SIG-M5 treated with dmso at 0.1 percent for 504 hours (cell line): ENCODE measurements around the gene MGAT1.
"Not testable (repeated sequence)": the region's sequence is repeated elsewhere in the genome, so short reads cannot be mapped to it uniquely, and the experiment has no call there.

Experiments
- DNase-seq: peaks from one replicate; lab custom pipeline; 2025; ENCODE audit not compliant: unreplicated experiment; lab: John Stamatoyannopoulos, UW

The MGAT1 gene

DNA sequence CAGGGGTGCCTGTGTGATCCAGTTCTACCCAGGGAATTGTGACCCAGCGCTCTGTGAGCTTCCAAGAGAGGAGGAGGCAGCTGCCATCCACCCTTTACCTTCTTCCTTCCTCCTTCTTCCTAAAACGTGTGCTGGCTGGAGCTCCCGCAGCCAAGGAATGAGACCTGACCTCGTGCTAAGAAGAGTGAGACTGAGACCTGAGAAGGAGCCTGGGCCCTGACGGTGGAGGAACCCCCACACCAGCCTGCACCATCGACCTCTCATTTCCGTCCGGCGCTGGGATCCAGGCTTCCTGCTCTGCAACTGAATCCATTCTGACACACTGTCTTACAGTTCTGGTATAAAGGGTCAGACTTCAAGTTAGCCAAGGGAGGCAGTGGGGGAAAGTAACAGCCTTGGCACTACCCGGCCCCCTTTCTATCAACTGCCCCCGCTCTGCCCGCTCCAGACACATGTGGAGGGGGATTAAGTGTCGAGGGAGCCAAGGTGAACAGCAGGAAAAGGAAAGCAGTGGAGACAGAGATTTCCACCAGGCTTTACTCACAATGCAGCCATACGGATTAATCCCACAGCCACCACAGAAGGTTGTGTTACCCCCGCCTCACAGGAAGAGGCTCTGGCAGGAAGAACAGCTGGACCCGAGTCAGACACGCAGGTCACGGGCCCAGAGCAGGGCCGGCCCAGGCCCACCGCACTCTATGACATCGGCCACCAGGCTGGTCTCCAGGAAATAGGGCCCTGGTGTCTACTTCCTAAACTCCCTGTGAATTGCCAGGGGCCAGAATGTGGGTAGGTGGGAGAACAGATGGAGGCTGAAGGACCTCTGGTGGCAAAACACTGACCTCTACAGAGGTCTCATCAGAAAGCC lies 15.8 kb downstream of the MGAT1 start:
- DNase-seq, result no peak

DNA sequence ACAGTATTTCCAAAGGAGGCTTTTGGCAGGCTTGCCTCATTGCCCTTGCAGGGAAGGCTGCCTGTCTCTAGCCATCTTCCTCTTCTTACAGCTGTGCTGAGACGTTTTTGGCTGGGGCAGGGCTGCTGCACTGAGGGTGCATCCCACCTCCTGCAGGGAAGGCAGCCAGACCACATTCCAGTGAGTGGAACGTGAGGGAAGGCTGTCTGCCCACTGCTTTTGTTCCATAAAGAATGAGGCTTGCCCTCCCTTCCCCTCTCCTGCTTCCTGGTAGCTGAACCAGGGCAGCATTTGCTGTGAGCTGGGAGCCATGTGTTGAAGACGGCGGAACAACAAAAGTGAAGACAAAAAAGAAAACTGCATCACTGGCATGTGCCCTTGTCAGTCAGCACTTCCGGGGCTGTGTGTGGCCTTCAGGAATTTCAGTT lies 16.8 kb downstream of the MGAT1 start:
- peak; percentile 41 for DNase-seq

DNA sequence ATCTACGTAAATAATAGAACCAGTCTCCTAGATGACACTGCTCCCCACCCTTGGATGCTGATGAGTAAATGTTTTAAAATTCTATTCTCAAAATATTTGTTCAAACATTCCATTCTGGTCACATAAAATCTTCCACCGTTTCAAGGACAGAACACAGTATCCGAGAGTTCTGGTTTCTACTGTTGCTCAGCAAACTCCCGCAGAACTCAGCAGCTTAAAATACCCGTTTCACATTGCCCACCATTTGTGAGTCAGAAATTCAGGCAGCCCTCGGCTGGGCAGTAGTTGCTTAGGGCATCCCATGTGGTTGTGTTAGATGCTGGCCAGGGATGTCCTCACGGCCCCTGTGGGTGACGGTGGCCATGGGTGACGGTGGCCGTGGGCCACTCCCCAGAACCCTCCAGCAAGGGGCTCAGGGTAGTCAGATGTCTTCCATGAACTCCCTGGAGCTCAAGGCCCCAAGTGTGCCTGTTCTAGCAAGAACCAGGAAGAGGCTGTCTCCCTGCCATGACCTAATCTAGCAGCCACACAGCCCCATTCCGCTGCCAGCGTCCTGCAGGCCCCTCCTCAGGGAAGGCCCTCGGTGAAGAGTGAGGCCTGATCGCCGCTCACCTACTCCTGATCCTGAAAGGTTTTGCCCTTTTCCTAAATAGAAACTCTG lies 17.4 kb downstream of the MGAT1 start:
- no peak for DNase-seq

DNA sequence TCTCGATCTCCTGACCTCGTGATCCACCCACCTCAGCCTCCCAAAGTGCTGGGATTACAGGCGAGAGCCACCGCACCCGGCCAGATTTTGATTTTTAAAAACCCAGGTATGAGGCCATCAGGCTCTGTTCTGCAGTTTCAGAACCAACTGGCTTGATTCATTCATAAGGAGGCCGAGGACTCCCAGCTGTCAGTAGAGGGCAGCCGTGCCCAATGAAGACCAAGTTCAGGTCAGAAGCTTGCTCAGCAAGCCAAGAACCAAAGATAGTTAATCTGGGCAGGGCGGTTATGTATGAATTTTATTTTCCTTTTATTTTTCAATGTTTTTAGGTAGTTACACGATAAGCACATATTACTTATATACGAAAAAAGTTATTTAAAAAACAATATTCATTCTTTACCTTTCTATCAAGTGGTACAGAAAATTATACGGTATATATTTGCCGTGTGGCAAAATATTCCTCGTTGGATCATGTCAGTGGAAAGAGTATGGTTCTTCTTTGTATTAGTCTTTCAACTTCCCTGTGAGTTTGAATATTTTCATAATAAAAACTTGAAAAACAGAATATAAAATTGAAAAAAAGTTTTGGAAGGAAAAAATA lies 18.0 kb downstream of the MGAT1 start:
- peak; percentile 67 for DNase-seq

DNA sequence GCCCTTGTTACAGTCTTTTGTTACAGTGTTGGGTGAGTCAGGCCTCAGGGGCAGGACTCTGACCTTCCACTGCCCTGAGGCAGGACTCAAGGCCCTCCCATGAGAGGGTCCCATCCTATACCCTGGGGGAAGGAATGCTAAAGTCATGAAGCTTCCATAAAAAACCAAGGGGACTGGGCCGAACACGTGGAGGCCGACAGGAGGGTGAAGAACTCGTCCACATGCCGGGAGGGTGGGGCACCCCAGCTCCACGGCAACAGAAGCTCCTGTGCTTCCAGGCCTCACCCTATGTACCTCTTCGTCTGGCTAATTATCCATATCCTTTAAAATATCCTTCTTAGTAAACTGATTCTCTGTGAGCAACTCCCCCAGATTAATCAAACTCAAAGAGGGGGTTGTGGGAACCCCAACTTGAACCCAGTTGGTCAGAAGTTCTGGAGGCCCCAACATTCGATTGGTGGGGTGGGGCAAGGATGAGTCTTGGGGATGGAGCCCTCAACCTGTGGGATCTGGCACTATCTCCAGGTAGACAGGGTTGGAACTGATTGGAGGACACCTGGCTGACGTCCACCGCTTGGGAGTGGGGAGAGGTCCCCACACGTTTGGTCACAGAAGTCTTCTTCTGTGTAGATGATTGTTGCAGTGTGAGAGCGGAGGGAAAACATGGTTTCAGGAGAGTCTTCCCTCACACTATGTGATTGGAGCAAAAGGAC lies 19.1 kb downstream of the MGAT1 start:
- no peak for DNase-seq

DNA sequence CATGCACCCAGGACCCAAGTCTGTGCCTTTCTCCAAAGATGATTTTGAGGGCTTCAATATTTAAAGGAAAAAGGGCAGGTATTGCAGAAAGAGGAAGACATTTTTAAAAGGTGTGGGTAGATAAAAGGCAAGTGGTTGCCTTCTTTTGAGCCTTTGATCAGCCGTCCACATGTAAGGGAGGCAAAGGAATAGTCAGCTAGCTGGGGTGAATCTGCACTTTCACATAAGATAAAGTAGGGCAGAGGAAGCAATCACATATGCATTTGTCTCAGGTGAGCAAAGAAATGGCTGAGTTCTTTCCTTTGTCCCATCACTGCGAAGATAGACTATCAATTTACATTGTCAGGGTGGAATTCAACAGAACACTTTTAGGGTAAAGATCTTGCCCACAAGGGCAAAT lies 19.9 kb downstream of the MGAT1 start:
- no peak for DNase-seq

DNA sequence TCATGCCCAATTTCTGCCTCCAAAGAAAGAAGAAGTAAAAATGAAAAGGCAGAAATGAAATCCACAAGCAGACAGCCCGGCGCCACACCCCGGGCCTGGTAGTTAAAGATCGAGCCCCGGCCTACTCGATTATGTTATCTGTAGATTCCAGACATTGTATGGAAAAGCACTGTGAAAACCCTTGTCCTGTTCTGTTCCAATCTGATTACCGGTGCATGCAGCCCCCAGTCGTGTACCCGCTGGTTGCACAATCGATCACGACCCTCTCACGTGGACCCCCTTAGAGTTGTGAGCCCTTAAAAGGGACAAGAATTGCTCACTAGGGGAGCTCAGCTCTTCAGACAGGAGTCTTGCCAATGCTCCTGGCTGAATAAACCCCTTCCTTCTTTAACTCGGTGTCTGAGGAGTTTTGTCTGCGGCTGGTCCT lies 20.7 kb downstream of the MGAT1 start:
- DNase-seq, result not testable (repeated sequence)

DNA sequence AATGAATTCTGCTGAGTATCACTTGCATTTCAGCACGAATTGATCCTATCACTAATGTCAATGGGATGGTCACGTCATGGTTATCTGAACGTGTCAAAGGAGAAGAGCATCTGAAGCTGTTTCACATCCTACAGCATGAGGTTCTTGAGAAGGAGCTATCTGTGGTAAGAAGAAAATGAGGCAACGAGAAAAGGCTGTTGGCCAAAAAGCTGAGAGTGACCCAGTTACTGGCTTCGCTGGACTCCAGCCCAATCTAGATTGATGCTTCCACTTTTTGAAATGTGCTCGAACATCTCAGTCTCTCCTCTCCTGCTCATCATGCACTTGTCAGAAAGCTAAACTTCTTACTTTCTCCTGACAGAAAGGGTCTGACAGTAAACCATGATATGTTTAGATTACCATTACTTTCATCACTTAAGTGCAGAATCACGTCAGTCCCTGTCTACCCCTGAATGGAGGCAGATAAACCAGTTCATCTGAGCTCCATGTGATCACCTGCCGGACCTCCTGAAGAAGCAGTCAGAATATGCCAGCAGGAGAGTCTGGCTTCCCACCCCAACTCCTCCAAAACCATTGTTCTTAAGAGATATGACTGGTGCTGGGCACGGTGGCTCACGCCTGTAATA lies 22.5 kb downstream of the MGAT1 start:
- no peak for DNase-seq

DNA sequence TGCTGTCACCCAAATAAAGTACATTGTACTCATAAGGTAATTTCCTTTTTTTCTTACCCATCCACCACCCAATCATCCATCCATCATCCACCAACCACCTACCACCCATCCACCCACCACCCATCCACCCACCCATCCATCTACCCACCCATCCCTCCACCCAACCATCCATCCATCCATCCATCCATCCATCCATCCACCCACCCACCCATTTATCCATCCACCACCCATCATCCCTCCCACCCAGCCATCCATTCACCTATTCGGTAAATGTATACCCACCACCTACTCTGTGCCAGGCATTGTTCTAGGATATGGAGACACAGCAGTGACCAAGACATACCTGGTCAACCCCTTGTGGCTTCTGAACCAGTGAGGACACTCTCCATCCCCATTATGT lies 25.1 kb downstream of the MGAT1 start:
- DNase-seq, result no peak

DNA sequence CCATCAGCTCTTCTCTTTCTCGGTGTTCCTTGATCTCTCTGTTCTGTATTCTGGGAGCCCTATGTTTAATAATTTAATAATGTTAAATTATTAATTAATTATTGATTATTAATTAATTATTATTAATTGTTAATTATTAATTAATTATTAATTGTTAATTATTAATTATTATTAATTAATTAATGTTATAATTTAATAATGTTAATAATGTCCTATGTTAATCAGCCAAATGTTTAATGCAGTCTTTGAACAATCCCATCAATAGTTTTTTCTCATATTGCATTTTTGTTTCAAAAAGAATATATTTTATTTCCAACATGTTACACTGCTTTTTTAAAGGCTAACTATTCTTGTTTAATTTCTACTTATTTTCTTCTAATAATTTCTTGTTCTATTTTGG lies 26.2 kb downstream of the MGAT1 start:
- no peak for DNase-seq

DNA sequence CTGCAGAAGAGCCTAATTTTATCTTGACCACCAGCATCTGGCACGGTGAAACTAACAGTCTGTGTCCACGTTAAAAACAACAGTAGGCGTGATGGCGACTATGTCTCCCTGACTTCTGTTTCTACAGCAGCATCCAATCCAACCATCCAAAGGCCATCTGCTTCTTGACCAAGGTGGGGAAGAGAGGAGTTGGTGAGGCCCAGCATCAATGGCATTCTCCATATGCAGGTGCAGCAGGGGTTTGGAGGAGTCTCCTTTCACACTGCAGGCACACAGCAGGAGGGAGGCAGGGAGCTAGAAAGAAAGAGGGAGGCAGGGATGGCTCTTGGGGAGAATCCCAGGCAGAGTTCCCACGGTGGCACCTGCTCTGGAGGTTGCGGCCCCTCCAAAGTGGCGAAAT lies 27.0 kb downstream of the MGAT1 start:
- no peak for DNase-seq

DNA sequence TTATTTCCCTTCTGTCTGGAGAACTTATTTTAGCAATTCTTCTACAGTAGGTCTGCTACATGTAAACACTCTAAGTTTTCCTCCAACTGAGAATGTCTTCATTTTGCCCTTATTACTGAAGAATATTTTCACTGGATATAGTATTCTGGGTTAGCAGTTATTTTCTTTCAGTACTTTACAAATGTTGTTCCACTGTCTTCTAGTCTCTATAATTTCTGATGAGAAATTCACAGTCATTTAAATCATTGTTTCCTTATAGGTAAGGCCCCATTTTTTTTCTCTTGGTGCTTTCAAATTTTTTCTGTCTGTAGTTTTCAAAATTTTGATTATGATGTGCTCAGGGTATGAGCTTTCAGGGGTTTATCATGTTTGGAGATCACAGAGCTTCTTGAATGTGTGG lies 30.8 kb downstream of the MGAT1 start:
- DNase-seq, result no peak

DNA sequence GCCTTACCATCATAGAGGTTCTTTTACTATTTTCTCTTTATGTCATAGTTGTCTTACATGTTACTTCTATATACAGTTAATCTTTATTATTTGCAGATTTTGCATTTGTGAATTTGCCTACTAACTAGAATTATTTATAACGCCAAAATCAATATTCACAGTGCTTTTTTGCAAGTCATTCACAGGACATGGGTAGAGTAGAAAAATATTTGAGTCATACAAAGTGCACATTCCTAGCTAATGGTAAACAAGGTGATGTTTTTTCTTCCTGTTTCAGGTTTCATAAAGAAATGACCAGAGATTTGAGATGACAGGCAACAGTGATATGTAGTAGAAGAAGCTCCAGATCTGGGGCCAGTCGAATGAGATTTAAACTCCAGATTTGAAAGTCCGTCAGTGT lies 32.8 kb downstream of the MGAT1 start:
- no peak for DNase-seq

DNA sequence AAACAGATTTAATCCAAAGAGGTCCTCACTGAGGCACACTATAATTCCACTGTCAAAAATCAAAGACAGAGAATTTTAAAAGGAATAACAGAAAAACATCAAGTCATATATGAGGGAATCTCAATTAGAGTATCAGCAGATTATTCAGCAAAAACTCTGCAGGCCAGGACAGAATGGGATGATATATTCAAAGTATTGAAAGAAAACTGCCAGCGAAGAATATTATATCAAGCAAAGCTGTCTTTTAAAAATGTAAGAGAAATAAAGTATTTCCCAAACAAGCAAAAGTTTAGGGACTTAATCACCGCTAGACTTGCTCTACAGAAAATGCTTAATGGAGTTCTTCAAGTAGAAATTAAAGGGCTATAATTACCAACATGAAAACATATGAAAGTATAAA lies 47.0 kb downstream of the MGAT1 start:
- no peak for DNase-seq

DNA sequence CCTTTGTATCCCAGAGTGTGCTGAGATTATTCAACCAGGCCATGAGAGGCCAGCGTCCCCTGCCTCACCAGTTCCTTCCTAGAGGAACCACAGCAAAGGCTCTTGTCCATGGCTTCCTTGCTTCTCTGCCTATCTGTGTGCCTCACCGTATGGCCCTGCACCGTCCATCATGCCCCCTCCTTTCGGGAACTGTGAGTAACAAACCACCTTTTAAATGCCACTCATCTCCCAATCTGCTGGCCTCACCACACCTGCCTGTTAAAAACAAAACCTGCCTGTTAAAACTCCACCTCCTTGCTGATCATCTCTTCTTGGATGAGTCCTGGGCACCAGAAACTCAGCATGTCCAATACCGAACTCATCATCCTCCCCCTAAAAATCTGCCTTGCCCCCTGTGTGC lies 58.4 kb downstream of the MGAT1 start:
- no peak for DNase-seq

DNA sequence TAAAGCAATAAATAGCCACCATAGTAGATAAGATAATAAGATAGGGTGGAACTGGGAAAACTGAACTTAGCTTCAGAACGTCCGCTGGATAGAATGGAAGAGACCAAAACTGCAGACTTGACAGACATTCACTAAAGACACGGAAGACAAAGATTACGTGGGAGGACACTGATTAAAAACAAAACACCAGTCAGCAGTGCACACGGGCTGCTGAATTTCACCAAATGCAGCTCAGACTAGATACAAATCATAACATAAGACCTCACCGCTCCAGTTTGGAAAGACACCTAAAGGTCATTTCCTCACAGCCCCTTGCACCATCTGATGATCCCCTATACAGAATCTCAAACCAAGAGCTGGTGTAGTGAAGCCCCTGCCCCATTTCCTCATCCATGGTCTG lies 59.9 kb downstream of the MGAT1 start:
- no peak for DNase-seq

DNA sequence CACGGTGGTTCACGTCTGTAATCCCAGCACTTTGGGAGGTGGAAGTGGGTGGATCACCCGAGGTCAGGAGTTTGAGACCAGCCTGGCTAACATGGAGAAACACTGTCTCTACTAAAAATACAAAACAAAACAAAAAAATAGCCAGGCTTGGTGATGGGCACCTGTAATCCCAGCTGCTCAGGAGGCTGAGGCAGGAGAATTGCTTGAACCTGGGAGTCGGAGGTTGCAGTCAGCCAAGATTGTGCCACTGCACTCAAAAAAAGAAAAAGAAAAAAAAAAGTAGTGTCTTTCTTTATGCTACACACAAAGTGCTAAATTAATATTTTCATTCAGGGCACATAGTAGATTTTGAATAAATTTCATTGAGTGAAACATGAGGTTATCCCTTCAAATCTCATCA lies 61.7 kb downstream of the MGAT1 start:
- not testable (repeated sequence) for DNase-seq

DNA sequence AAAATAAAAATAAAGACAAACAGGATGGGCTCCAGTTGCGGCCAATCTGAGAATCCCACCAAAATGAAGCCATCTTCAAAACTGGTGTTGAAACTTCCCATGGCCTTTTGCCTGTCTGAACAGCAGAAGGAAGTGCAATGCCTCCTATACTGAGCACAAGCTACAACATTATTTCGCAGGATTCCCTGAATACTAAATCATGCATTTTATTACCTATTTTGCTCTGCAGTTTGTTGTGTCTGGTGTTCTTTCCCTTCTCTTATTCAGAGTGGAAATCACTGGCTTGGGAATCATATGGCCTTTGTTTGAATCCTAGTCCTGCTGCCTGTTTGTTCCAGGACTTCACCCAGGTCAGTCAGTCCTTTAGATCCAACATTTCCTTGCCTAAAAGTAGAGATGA lies 62.6 kb downstream of the MGAT1 start, which contains the start of gene OR2Y1:
Gene OR2Y1, minus strand, starts transcription at position 101 of the 400 bp plus-strand sequence. Its CDS starts 0 bp downstream, at position 101.
- DNase-seq, result no peak

DNA sequence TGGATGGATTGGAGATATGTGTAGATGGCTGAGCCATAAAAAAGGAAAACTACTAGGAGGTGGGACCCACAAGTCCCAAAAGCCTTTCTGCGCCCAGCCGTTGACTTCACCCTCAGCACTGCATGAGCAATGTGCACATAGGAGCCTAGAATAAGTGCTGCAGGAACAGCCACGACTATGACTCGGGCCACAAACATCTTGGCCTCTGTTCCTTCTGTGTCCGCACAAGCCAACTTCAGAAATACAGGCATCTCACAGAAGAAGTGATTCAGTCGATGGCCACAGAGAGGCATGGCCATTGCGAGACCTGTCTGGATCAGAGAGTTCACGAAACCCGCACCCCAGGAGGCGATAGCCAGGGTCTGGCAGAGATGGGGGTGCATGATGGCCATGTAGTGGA lies 63.3 kb downstream of the MGAT1 start:
- DNase-seq, result no peak

DNA sequence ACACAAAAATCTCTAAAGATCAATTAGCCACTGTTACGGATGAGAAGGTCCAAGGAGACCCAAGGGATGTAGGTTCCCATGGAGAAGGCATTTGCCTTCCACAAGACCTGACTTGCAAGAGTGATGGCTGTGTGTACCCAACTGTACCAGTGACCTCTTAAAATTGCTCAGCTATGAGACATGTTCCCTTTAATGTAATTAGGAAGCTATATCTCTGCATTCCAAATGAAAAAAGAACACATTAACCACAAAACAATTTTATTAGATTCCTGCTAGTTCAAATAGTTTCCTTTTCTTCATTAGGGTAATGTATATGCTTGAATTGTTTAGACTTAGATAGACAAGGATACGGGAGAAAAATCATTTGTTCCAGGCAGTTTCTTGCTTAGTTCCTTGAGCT lies 66.1 kb downstream of the MGAT1 start:
- no peak for DNase-seq
